ENCODE data around the gene CCL4. TPM values are rescaled to one million over a fixed set of nuclear protein-coding genes. Genes with fewer than 3 reads are reported as not detected.

Gene CCL4
- total and polyA plus RNA-seq, 4 donors = 1.7 to 4.6 (median 2.8) TPM

GRCh38 chr17:36063786-36064541 is 39.7 kb upstream of the CCL4 start, which contains the start of gene CCL18:
CCL18 (plus strand) TSS chr17:36064272; CDS start chr17:36064343, 71 bp downstream.
- Histone ChIP-seq H3K27me3 (ENCODE audit: control insufficient read depth in 4 of 4, insufficient read depth in 4 of 4, low read length in 3 of 4) (no peaks in the 10 kb centered on the region), H3K4me1 (ENCODE audit: control insufficient read depth in 4 of 4, insufficient read depth in 4 of 4, low read length in 3 of 4) (no peaks in the 10 kb centered on the region), H3K9ac (ENCODE audit: low read depth in 1 of 2, low read length in 2 of 2) (no peak within 1 kb of the TSS), H3K4me3 (ENCODE audit: low read depth in 1 of 3, low read length in 3 of 3) (no peak within 1 kb of the TSS), H3K27ac (ENCODE audit: low read depth in 1 of 2, low read length in 2 of 2) (no peak within 1 kb of the TSS), H3K36me3 (ENCODE audit: control insufficient read depth in 4 of 4, insufficient read depth in 3 of 4, low read depth in 1 of 4, low read length in 3 of 4) (no peaks in the 10 kb centered on the region), H3K9me3 (ENCODE audit: control insufficient read depth in 4 of 4, low read length in 3 of 4) (no peaks in the 10 kb centered on the region)
- 88% methylated on average over 5 of the region's 5 CpGs for WGBS
- TF ChIP-seq RAD21 (IDR thresholded peaks at IDR 0.05) (no peak), JUND (IDR thresholded peaks at IDR 0.05) (no peak), MAX (IDR thresholded peaks at IDR 0.05) (no peak), ATF3 (IDR thresholded peaks at IDR 0.05) (no peak), SP1 (IDR thresholded peaks at IDR 0.05) (no peak), GABPA (IDR thresholded peaks at IDR 0.05 in 1 of 2, conservative IDR thresholded peaks at IDR 0.05 in 1 of 2) (no peak)
- DNase-seq (ENCODE audit: low spot score) = no peak

GRCh38 chr17:36066365-36066985 is 37.2 kb upstream of the CCL4 start:
- H3K36me3 ChIP-seq (ENCODE audit: control insufficient read depth in 4 of 4, insufficient read depth in 3 of 4, low read depth in 1 of 4, low read length in 3 of 4) = no peaks in the 10 kb centered on the region
- WGBS = 88% methylated on average over 6 of the region's 6 CpGs
- H3K27me3 ChIP-seq (ENCODE audit: control insufficient read depth in 4 of 4, insufficient read depth in 4 of 4, low read length in 3 of 4) = no peaks in the 10 kb centered on the region
- H3K9ac ChIP-seq (ENCODE audit: low read depth in 1 of 2, low read length in 2 of 2) = no peak overlapping the region
- no peak overlapping the region for H3K4me3 ChIP-seq (ENCODE audit: low read depth in 1 of 3, low read length in 3 of 3)
- H3K4me1 ChIP-seq (ENCODE audit: control insufficient read depth in 4 of 4, insufficient read depth in 4 of 4, low read length in 3 of 4) = no peaks in the 10 kb centered on the region
- no peak for TF ChIP-seq EGR1 (IDR thresholded peaks at IDR 0.05; ENCODE audit: low read depth in 2 of 2)
- no peaks in the 10 kb centered on the region for H3K9me3 ChIP-seq (ENCODE audit: control insufficient read depth in 4 of 4, low read length in 3 of 4)
- H3K27ac ChIP-seq (ENCODE audit: low read depth in 1 of 2, low read length in 2 of 2) = no peak overlapping the region
- no peak for DNase-seq (ENCODE audit: low spot score)

GRCh38 chr17:36068524-36068923 is 35.1 kb upstream of the CCL4 start:
- no peak for TF ChIP-seq CTCF (IDR thresholded peaks at IDR 0.05; ENCODE audit: low read depth, low read length, missing input control)
- no peak for TF ChIP-seq REST (IDR thresholded peaks at IDR 0.05)
- TF ChIP-seq NR2F2 (IDR thresholded peaks at IDR 0.05) = no peak
- no peak for TF ChIP-seq FOXA2 (IDR thresholded peaks at IDR 0.05)
- TF ChIP-seq RXRA (IDR thresholded peaks at IDR 0.05) = no peak
- no peak for TF ChIP-seq GABPA (IDR thresholded peaks at IDR 0.05 in 1 of 2, conservative IDR thresholded peaks at IDR 0.05 in 1 of 2)
- no peak for TF ChIP-seq TAF1 (conservative IDR thresholded peaks at IDR 0.05)
- TF ChIP-seq YY1 (IDR thresholded peaks at IDR 0.05) = no peak
- no peak for TF ChIP-seq MAX (IDR thresholded peaks at IDR 0.05)
- no peak for TF ChIP-seq EGR1 (IDR thresholded peaks at IDR 0.05; ENCODE audit: low read depth in 2 of 2)
- TF ChIP-seq ZBTB33 (IDR thresholded peaks at IDR 0.05) = no peak
- no peak for TF ChIP-seq FOXA1 (IDR thresholded peaks at IDR 0.05)
- no peak for TF ChIP-seq HNF4G (IDR thresholded peaks at IDR 0.05)
- no peak for TF ChIP-seq SP1 (IDR thresholded peaks at IDR 0.05)
- peaks cover 0 to 5% (median 2%) of the 10 kb centered on the region in 4 donors for H3K4me1 ChIP-seq (ENCODE audit: control insufficient read depth in 4 of 4, insufficient read depth in 4 of 4, low read length in 3 of 4)
- H3K4me3 ChIP-seq (ENCODE audit: low read depth in 1 of 3, low read length in 3 of 3) = no peak overlapping the region

More at GRCh38 chr17:36068524-36068923, 35.1 kb upstream of the CCL4 start:
- no peaks in the 10 kb centered on the region for H3K27me3 ChIP-seq (ENCODE audit: control insufficient read depth in 4 of 4, insufficient read depth in 4 of 4, low read length in 3 of 4)
- WGBS = 87% methylated on average over 3 of the region's 3 CpGs
- DNase-seq (ENCODE audit: low spot score) = no peak
- H3K9ac ChIP-seq (ENCODE audit: low read depth in 1 of 2, low read length in 2 of 2) = no peak overlapping the region
- H3K27ac ChIP-seq (ENCODE audit: low read depth in 1 of 2, low read length in 2 of 2) = no peak overlapping the region
- H3K9me3 ChIP-seq (ENCODE audit: control insufficient read depth in 4 of 4, low read length in 3 of 4) = no peaks in the 10 kb centered on the region
- H3K36me3 ChIP-seq (ENCODE audit: control insufficient read depth in 4 of 4, insufficient read depth in 3 of 4, low read depth in 1 of 4, low read length in 3 of 4) = no peaks in the 10 kb centered on the region
